Neural progenitor cell (in vitro differentiated cells): ENCODE data around the gene ATG5.

Experiments
- EZH2 ChIP-seq: fragments of 200-600 bp; sonication (generic); IDR thresholded peaks from 2 replicates; pipeline ENCODE4 v1.6.1; 2017; ENCODE audit warnings: antibody characterized with exemption, mild to moderate bottlenecking, moderate library complexity
- TF ChIP-seq, protein P1 (sequence below): fragments of 200-600 bp; sonication (generic); IDR thresholded peaks from 2 replicates; pipeline ENCODE4 v1.5.1; 2017; ENCODE audit warnings: antibody characterized with exemption, mild to moderate bottlenecking

DNA sequence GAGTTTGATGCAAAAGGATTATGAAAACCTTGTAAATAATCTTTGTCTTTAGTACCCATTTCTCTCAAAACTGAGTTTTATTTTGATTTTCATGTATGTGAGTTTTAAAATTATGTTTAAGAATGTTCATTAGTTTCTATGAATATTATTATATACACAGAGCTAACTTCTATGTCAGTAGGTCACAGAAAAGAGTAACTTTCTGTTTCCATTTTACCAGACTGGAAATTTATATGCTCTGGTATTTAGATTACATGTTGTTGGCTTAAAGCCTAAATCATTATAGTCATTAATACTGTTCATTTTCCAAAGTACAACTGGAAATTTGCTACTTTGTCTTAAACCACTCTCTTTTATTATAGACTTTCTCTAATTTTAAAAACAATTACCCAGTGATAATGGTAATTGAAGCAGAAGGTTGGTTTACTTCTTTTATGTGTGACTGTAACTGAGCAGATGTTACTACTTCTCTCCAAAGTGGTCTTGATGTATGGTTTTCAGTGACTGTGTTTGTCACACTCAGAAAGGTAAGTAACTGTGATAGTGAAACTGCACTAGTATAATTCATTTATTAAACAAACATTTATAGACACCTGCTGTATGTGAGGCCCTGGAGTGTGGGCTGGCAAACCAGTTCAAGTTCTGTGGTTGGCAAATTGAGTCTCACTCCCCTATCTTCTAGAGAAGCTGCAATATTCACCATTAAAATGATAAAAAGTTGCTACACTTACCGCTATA, 48.1 kb upstream of the ATG5 start:
- TF ChIP-seq, protein P1, sequence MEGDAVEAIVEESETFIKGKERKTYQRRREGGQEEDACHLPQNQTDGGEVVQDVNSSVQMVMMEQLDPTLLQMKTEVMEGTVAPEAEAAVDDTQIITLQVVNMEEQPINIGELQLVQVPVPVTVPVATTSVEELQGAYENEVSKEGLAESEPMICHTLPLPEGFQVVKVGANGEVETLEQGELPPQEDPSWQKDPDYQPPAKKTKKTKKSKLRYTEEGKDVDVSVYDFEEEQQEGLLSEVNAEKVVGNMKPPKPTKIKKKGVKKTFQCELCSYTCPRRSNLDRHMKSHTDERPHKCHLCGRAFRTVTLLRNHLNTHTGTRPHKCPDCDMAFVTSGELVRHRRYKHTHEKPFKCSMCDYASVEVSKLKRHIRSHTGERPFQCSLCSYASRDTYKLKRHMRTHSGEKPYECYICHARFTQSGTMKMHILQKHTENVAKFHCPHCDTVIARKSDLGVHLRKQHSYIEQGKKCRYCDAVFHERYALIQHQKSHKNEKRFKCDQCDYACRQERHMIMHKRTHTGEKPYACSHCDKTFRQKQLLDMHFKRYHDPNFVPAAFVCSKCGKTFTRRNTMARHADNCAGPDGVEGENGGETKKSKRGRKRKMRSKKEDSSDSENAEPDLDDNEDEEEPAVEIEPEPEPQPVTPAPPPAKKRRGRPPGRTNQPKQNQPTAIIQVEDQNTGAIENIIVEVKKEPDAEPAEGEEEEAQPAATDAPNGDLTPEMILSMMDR: no peak
- TF ChIP-seq EZH2: no peak
